SK-N-SH treated with all-trans-retinoic acid at 6 μM for 48 hours (cell line): Measurements from ENCODE around the gene PTPRG.

Experiments used
- ARNTL ChIP-seq: fragments of 450-650 bp; formaldehyde crosslinking; IDR thresholded peaks from 2 replicates; pipeline ENCODE4 v1.5.0; 2020; ENCODE audit warnings: low read depth, mild to moderate bottlenecking, moderate library complexity, borderline replicate concordance
- CREB5 ChIP-seq: fragments of 250-450 bp; sonication (Bioruptor Pico); IDR thresholded peaks from 2 replicates; pipeline ENCODE4 v1.5.1; 2020; ENCODE audit warnings: low read depth, mild to moderate bottlenecking, moderate library complexity
- CSRNP3 ChIP-seq: fragments of 250-450 bp; sonication (Bioruptor Pico); IDR thresholded peaks from 2 replicates; pipeline ENCODE4 v1.5.1; 2021; ENCODE audit warnings: mild to moderate bottlenecking, moderate library complexity
- GLIS3 ChIP-seq: fragments of 250-450 bp; sonication (Bioruptor Pico); IDR thresholded peaks from 2 replicates; pipeline ENCODE4 v1.5.0; 2020; ENCODE audit warnings: mild to moderate bottlenecking, moderate library complexity
- ISL1 ChIP-seq: fragments of 250-450 bp; sonication (Bioruptor Pico); IDR thresholded peaks from 2 replicates; pipeline ENCODE4 v2.1.2; 2022; ENCODE audit warnings: mild to moderate bottlenecking, moderate library complexity
- PATZ1 ChIP-seq: fragments of 250-450 bp; sonication (Bioruptor Pico); IDR thresholded peaks from 2 replicates; pipeline ENCODE4 v1.8.0; 2020; ENCODE audit warnings: mild to moderate bottlenecking, moderate library complexity, borderline replicate concordance
- POU6F1 ChIP-seq: fragments of 250-450 bp; sonication (Bioruptor Pico); IDR thresholded peaks from 2 replicates; pipeline ENCODE4 v1.8.0; 2021; ENCODE audit warnings: low read depth, mild to moderate bottlenecking, moderate library complexity, borderline replicate concordance
- PPARA ChIP-seq: fragments of 250-450 bp; sonication (Bioruptor Pico); IDR thresholded peaks from 2 replicates; pipeline ENCODE4 v1.5.0; 2020; ENCODE audit warnings: mild to moderate bottlenecking, borderline replicate concordance
- SNAI2 ChIP-seq: fragments of 250-450 bp; sonication (Bioruptor Pico); IDR thresholded peaks from 2 replicates; pipeline ENCODE4 v1.5.0; 2020; ENCODE audit warnings: mild to moderate bottlenecking, moderate library complexity
- TOX ChIP-seq: fragments of 250-450 bp; sonication (Bioruptor Pico); IDR thresholded peaks from 2 replicates; pipeline ENCODE4 v1.8.0; 2021; ENCODE audit warnings: mild to moderate bottlenecking, moderate library complexity, borderline replicate concordance
- ZFP30 ChIP-seq: fragments of 450-650 bp; formaldehyde crosslinking; IDR thresholded peaks from 2 replicates; pipeline ENCODE4 v1.5.0; 2022; ENCODE audit warnings: mild to moderate bottlenecking, moderate library complexity
- ZNF565 ChIP-seq: fragments of 450-650 bp; formaldehyde crosslinking; conservative IDR thresholded peaks from 2 replicates; pipeline ENCODE4 v1.5.0; 2020; ENCODE audit warnings: low read depth, mild to moderate bottlenecking, moderate library complexity
- ZNF8 ChIP-seq: fragments of 450-650 bp; formaldehyde crosslinking; IDR thresholded peaks from 2 replicates; pipeline ENCODE4 v1.5.0; 2020; ENCODE audit warnings: mild to moderate bottlenecking, moderate library complexity

GRCh38 chr3:61875976-61876671, 314.8 kb downstream of the PTPRG start:
- TF ChIP-seq POU6F1 (CRISPR knock-in tag) (no peak), GLIS3 (CRISPR knock-in tag) (no peak), ARNTL (CRISPR knock-in tag) (no peak), ISL1 (CRISPR knock-in tag) (no peak), TOX (CRISPR knock-in tag) (no peak), ZNF8 (CRISPR knock-in tag) (no peak), CREB5 (CRISPR knock-in tag) (no peak), SNAI2 (CRISPR knock-in tag) (no peak), PATZ1 (CRISPR knock-in tag) (no peak), PPARA (no peak), ZNF565 (CRISPR knock-in tag) (no peak), ZFP30 (CRISPR knock-in tag) (no peak), CSRNP3 (CRISPR knock-in tag) (no peak)
